ENCODE measurements around the gene CPHXL2.

The CPHXL2 gene

DNA sequence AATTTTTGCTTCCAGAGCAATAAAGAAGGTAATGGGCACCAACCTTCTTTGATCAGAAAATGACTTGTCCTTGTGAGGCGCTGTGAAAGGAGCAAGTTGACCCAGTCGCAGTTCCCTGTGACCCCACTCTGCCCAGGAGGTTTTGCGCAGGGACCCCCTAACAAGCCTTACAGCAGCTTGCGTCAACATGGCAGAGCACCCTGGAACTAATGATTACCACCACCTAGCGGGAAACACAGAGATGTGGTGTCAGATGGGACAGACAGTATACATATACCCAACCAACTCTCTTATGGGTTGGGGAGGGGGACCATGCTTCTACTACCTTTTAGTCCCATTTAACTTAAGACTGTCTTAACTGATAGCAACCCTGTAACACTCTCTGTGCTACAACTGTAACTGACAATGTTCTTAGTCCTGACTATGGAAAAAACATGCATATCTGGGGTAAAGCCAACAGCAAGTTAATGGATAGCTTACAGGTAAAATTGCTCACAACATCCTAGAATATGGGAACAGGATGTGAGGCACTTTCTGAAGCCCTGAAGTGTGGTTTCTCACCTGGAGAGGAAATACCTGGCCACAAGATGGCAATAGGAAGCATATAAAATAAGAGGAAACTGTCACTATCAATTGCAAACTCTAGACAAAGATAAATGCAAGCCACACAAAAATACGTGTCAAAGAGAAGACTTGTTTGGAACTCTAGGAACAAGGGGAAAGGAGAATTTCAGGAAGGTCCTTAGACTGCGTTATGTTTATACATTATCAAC, 32.4 kb downstream of the CPHXL2 start:
- DNase-seq (ENCODE audit: low read depth in 2 of 2) = no peak

DNA sequence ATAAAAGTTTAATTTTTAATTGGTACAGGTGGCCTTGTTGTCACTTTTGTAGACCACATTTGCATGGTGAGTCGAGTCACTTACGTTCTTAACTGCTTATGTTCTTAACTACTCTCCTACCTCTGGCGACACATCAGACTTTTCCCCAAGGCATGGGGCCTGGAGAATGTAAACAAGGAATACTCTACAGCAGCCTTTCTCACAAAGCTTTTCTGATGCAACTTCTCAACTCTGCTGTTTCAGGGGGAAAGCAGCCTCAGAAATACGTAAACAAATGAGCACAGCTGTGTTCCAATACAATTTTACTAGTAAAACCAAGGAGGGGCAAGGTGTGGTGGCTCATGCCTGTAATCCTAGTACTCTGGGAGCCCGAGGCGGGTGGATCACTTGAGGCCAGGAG, 36.2 kb downstream of the CPHXL2 start:
- DNase-seq (ENCODE audit: low read depth in 2 of 2) = no peak

DNA sequence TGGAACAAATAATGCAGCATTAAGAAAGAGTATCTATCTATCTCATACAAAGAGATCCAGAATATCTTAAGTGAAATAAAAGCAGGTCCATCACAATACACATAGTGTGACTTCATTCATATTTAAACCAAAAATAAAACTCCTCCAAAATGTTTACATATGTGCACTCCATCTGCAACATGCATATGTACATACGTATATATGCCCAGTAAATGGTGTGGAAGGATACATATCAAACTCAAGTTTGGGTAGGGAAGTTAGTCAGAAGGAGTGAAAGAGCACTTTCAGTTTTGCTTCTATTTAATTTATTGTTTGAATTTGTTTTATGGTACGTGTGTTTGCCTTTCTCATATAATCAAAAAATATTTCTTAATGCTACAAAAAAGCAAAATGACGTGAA, 41.8 kb downstream of the CPHXL2 start:
- DNase-seq (ENCODE audit: low read depth in 2 of 2) = no peak

DNA sequence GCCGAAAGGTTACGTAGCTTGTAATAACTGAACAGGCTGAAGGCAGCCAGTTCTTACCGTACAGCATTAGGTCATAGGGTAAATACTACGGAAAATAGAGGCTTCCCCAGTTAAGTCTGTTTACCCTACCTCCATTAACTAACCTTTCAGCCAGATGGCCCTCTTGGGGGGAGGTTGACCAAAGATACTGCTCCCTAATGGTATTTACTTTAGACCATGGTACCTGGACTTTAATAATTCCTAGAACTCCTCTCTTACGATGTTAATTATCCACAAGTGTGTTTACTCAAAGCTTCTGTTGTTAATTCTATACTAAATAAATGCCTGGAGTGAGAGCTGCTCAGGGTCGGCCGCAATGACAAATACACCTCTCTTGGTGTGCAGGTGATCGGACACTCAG, 44.0 kb downstream of the CPHXL2 start:
- DNase-seq (ENCODE audit: low read depth in 2 of 2) = no peak

DNA sequence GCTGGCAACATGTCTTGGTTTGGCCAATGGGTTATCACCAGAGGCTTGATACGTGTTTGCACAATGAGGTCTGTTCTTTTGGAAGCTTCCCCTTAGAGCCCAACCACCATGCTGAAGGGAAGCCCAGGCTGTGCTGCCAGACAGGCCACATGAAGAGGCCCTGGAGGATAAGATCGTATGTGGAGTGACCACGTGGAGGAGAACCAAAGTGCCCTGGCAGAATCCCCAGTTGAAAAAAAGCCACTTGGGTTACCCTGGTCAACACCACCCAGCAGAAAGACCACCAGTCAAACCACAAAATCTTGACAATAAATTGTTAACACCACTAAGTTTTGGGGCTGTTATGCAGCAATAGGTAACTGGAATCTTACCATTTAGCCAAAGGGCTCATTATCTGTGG, 46.8 kb downstream of the CPHXL2 start:
- no peak for DNase-seq (ENCODE audit: low read depth in 2 of 2)

DNA sequence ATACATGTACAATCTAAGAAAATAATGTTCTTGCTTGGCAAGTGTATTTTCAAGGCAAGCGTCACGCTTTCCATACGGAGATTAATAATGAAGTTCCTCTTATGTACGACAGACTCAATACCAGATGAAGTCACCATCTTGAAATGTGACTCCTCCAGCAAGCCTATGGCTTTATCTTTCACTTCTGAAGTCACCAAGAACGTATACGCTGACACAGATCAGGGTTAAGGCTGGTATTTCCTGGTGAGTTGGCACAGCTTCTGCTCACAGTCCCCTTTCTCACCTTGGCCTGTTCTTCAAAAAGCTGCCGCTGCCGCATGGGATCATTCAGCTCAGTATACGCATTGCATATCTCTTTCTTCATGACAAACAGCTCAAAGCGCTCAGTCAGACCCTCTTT, 47.7 kb downstream of the CPHXL2 start:
- DNase-seq (ENCODE audit: low read depth in 2 of 2) = no peak

DNA sequence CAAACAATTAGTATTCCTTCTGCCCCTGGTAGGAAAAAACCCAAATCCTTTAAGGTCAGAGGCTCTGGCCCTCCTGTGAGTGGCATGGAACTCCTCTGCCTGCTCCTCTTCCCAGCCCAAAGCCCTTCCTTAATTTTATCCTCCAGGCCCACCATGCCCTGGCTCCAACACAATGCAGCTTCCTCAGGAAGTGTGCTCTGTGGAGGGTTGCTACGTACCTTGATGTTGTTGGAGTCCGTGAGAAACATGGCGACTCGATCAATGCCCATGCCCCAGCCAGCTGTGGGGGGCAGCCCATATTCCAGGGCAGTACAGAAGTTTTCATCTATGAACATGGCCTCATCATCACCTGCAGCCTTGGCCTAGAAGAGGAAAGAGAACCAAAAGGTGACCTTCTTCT, 48.5 kb downstream of the CPHXL2 start:
- no peak for DNase-seq (ENCODE audit: low read depth in 2 of 2)

DNA sequence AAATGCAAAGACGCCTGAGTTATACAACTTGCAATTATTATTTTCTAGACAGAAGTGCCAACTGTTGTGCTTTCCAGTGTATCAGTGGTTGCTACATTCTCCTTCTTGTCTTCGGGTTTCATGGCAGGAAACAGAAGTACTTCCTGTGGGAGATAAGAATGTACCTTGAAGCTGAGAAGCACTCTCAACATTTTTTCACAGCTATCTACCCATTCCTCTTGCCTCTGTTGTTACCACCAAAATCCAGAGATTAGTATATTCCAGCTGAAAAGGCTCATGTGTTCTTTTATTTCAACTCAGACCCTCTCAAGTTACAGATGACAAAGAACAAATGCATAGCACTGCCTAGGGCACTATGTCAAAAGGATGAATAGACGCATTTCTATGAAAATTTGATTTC, 49.0 kb downstream of the CPHXL2 start:
- DNase-seq (ENCODE audit: low read depth in 2 of 2) = no peak

DNA sequence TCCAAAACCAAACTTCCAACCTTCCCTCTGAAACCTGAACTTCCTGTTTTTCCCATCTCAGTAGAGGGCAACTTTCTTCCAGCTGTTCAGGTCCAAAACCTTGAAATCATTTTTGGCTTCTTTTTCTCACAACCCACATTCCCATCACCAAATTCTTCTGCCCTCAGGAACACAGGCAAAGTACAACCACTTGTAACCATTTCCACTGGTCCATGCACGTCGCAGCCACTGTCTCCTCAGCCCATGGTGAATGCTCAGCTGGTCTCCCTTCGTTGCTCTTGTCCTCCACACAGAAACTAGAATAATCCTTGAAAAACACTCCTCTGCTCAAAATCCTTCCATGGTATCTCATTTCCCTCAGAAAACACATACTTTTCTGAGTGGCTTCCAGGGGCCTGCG, 50.0 kb downstream of the CPHXL2 start:
- DNase-seq (ENCODE audit: low read depth in 2 of 2) = no peak

DNA sequence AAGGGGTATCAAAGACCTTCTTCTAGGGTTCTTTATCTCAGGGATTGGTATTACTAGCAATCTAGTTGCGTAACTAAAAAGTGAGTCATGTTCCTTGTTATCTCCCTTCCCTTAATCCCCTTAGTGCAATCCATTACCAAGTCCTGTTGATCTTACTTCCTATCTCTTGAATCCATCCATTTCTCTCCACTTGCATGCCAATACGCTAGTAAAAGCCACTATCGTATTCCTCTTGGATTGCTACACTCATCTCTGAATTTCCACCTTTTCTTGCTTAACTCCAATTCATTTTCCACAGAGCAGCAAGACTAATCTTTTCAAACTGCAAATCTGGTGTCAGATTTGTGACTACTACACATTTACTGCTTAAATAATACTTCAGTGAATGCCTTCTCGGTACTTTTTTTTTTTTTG, 51.9 kb downstream of the CPHXL2 start:
- no peak for DNase-seq (ENCODE audit: low read depth in 2 of 2)

DNA sequence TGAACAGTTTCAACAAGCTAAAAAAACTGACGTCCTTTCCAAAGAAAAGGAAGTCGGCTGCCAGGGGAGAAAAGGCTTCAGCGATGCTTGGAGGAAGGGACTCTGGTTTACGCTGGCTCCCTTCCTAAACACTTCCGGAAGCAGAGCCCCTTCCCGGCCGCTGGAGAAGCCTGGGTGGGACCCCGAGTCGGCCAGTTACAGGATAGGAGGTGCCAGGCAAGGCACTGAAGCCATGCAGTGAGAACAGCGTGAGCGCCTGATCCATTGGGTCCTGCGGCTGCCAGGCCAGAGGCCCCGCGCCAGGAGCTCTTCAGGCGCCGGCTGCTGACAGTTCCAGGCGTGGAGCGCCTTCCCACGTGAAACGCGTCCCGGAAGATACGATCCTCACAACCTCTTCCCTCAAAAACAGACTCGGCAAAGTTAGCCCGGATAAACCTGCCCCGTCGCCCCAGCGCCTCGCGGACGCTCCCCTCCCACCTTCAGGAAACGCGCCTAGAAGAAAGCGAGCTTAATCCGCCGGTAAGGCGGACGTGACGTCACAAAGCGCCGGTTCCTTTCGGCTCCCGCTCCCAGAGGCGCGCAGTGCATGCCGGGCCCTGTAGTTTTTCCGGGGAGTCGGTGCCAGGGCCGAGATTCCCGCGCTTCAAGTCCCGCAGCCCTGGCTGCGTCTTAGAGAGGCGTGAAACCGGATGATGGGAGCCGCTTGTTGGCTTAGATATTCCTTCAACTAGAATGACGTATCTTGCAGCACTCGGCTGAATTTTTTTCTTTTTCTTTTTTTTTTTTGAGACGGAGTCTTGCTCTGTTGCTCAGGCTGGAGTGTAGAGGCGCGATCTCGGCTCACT, 53.8 kb downstream of the CPHXL2 start, which contains the start of gene ADAT1:
ADAT1 (minus strand) TSS at position 521 of the 845 bp plus-strand sequence. CDS start 2,482 bp downstream, outside the sequence.
- peak; percentile 97 to 98 for DNase-seq (ENCODE audit: low read depth in 2 of 2)

DNA sequence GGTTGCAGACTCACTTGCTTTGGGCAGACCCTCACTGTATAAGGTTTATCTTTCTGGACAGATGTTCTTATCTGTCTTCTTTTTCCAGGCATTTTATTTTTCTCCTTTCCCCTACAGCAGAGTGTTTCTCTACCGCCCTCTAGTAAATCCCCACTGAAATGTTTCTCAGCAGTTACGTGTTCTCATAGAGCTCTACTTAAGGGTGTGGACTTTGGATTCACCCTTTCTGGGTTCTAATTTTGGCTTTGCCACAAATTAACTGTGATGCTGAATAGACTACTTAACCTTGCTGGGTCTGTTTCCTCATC, 55.7 kb downstream of the CPHXL2 start:
- DNase-seq (ENCODE audit: low read depth in 2 of 2) = no peak

DNA sequence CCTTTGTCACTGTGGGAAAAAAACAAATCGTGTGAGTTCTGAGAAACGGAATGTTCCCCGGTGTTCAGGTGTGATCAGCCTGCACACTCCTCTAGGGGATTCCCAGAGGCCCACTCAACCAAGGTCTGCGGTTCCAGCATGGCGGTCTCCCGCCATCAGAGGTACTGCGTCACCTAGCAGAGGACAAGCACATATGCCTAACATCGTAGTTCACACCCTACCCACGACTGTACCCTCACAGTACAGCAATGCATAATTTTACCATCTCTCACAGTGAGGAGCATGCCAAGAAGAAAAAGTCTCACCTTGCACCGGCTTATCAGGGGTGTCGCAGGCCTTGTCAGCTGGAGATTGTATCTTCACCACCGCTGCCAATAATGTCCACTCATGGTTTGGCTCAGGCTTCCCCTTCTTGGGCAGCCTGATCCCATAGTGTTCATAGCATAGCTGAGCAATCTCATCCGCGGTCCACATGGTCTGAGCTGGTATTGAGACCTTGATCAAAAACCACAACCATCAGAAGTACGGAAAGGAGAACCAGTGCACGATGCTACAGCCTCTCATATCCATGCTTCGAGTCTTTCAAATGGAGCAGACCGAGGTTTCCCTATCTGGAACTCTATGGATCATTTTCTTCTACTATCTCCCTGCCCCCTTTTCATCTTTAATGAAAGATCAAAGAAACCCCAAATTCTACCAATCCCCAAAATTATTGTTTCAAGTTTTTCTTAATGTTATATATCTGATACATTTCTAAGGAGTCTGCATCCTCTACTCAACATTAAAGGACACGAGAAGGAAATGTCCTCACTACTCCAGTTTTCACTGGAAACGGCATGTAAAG, 56.3 kb downstream of the CPHXL2 start:
- no peak for DNase-seq (ENCODE audit: low read depth in 2 of 2)

DNA sequence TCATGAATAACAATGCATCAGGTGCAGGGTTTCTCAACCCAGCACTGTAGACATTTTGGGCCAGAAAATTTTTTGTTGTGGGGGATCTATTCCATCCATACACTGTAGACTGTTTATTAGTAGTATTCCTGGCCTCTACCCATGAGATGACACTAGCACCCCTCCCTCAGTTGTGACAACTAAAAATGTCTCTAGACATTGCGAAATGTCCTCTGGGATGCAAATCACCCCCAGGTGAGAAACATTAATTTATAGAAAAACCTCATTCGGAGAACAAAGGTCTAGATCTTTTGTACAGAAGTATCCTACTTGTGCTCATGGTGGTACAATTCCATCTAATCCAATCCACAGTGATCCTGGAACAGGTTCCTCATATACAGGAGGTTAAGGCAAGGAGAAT, 58.0 kb downstream of the CPHXL2 start:
- DNase-seq (ENCODE audit: low read depth in 2 of 2) = no peak

DNA sequence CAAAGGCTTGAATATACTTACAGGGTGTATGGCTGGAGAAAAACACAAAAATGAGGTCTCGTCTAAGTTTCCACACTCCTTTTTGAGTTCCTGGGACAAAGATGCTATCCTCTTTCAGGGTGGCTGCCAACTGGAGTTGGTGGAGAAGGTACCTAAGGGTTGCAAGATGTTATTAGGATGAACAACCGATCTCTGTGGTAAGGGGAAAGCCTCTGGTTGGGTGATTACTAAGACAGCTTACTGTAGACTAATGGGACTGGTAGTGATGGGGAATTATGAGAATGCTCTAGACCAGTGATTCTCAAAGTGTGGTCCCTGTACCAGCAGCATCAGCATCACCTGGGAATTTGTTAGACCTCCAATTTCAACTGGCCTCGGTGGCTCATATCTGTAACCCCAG, 59.7 kb downstream of the CPHXL2 start:
- no peak for DNase-seq (ENCODE audit: low read depth in 2 of 2)

DNA sequence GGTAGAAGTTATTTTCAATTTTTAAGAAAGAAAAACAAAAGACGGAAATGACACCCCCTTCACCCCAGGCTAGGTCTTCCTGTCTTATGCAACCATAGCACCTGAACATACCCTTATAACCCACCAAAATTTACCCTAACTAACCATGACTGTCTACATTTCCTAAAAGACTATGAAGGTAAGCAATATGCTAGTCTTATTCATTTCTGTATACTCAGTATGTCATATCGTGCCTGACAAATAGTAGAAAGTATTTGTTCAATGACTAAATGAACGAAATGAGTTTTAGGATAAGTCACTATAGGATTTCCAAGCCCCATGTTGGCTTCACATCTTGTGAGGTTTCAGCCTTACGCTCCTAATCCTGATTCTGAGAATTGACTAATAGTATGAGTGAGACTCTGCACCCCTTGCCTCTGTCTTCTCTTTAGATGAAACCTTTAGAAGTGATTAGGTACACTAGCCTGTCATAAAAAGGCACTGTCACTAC, 60.2 kb downstream of the CPHXL2 start:
- no peak for DNase-seq (ENCODE audit: low read depth in 2 of 2)

DNA sequence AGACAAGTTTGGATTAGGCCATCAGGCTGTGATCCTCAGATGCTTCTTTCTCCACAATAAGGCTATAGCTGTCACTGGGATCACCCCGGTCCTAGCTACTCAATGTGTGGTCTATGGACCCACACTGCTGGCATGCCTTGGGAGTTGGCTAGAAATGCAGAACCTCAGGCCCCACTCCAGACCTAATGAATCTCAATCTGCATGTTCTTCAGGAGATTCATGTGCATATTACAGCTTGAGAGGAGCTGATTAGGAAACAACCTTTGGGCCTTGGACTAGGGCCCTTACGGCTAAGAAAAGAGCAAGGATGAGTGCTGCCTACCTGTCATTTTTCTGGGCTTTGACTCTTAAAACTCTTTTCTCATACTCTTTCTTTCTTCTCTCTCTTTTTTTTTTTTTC, 61.2 kb downstream of the CPHXL2 start:
- DNase-seq (ENCODE audit: low read depth in 2 of 2) = no peak

DNA sequence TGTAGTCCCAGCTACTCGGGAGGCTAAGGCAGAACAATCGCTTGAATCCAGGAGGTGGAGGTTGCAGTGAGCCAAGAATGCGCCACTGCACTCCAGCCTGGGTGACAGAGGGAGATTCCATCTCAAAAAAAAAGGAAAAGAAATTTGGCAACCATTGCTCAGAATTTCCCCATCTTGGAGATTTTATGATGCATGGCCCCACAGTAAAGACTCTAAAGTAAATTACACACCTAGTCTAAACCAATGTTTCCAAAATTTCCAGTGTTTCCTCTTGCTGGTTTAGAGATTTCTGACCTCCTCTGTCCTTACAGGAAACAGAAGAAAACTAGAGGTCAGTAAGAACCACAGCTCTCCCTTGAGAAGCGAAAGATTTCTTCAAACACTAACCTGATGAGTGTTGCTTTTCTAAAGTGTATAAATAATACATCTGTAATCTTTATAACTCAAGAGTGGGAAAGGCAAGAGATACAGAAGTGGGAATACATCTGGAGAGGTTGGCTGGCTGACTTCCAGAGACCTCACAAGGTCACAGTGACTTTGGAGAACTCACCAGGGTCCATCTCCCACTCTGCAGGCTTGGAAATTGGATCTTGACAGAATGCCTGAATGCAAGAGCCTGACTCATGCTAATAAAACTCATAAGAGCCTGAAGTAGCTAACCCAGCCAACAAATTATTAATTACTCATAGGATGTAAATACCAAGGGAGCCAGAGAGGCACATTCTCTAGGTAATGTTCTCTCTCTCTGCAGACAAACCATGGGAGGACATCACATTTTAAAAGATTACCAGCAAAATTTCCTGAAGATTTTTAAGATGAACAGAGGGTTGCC, 62.5 kb downstream of the CPHXL2 start:
- no peak for DNase-seq (ENCODE audit: low read depth in 2 of 2)

Measured in stimulated activated CD4-positive, alpha-beta T cell treated with anti-CD3 and anti-CD28 coated beads, Interleukin-15, amount 100 ng/mL, for 48 hours (primary cell).